Endodermal cell (in vitro differentiated cells): ENCODE results near the gene CCDC6. TPM values are rescaled to one million over a fixed set of nuclear protein-coding genes. Genes with fewer than 3 reads are reported as not detected.

ENCODE experiments used
- DNase-seq: peaks from one replicate; pipeline ENCODE4 v3.0.0-alpha.2; 2017
- H3K27ac ChIP-seq: 2 replicates; pipeline ENCODE4 v1.5.1; 2013; ENCODE audit warnings: mild to moderate bottlenecking, low read depth, low read length, moderate library complexity
- H3K27me3 ChIP-seq: 2 replicates; pipeline ENCODE4 v1.6.1; 2013; ENCODE audit warnings: mild to moderate bottlenecking, low read length, moderate library complexity; ENCODE audit not compliant: insufficient read depth, control insufficient read depth, poor library complexity, severe bottlenecking
- H3K36me3 ChIP-seq: 2 replicates; pipeline ENCODE4 v1.7.0; 2013; ENCODE audit warnings: mild to moderate bottlenecking, low read length, moderate library complexity; ENCODE audit not compliant: control insufficient read depth, insufficient read depth
- H3K4me1 ChIP-seq: one replicate; pipeline ENCODE4 v1.7.0; 2013; ENCODE audit warnings: low read length; ENCODE audit not compliant: control insufficient read depth, insufficient read depth
- H3K4me3 ChIP-seq: 2 replicates; pipeline ENCODE4 v1.5.1; 2013; ENCODE audit warnings: mild to moderate bottlenecking, low read length, moderate library complexity
- H3K9ac ChIP-seq: 2 replicates; pipeline ENCODE4 v1.6.1; 2013; ENCODE audit warnings: mild to moderate bottlenecking, low read length, moderate library complexity; ENCODE audit not compliant: poor library complexity, severe bottlenecking; ENCODE audit errors: extremely low read depth
- H3K9me3 ChIP-seq: 2 replicates; pipeline ENCODE4 v1.6.1; 2013; ENCODE audit warnings: mild to moderate bottlenecking, low read length, moderate library complexity; ENCODE audit not compliant: control insufficient read depth
- H3K27ac Mint-ChIP-seq: 2 replicates; pipeline ENCODE4 v1.8.0; 2020; ENCODE audit warnings: mixed read lengths
- H3K27me3 Mint-ChIP-seq: 2 replicates; pipeline ENCODE4 v1.8.0; 2021; ENCODE audit warnings: mild to moderate bottlenecking, mixed read lengths; ENCODE audit not compliant: insufficient read depth
- H3K36me3 Mint-ChIP-seq: 2 replicates; pipeline ENCODE4 v1.8.0; 2020; ENCODE audit warnings: low read depth, mixed read lengths
- H3K4me1 Mint-ChIP-seq: 2 replicates; pipeline ENCODE4 v1.8.0; 2020; ENCODE audit warnings: mixed read lengths
- H3K4me3 Mint-ChIP-seq: 2 replicates; pipeline ENCODE4 v1.8.0; 2020; ENCODE audit warnings: mild to moderate bottlenecking, moderate library complexity, mixed read lengths
- H3K9me3 Mint-ChIP-seq: 2 replicates; pipeline ENCODE4 v1.8.0; 2020; ENCODE audit warnings: mild to moderate bottlenecking, mixed read lengths
- CTCF ChIP-seq: fragments of 200-600 bp; sonication (generic); conservative IDR thresholded peaks from 2 replicates; pipeline ENCODE4 v1.5.0; 2021; ENCODE audit warnings: antibody characterized with exemption, mild to moderate bottlenecking
- WGBS, 2 experiments: methylation state at CpG; one replicate each; pipeline versions ENCODE4 v1.1.5 to v1.1.7; 2013; ENCODE audit warnings: missing lambda C conversion rate in 2 of 2, mixed read lengths in 1 of 2; ENCODE audit not compliant: insufficient coverage in 1 of 2, insufficient read length in 1 of 2; 5-methylcytosine and 5-hydroxymethylcytosine counted together
- total RNA-seq, 2 donors: library from RNA; stranded (reverse); fragmentation: NEBNext Ultra II Directional in 1 of 2; extraction: Animal tissue kit (Norgen Biotek cat#: 25700) in 1 of 2; gene quantifications; 2 replicates in 1 of 2; 3 replicates in 1 of 2; pipeline ENCODE4 v1.2.1, GENCODE V29; 2021

The CCDC6 gene
- total RNA-seq, 2 donors from 2014 or later: 29.3 to 30.4 TPM

GRCh38 chr10:59839576-59839975, 66.8 kb downstream of the CCDC6 start:
- no peaks in the 10 kb centered on the region for H3K27me3 ChIP-seq
- no peak overlapping the region for H3K27ac Mint-ChIP-seq
- TF ChIP-seq CTCF: no peak
- WGBS, 2 experiments: 96 to 98% methylated on average over 6 of the region's 6 CpGs
- peaks cover 20% of the 10 kb centered on the region for H3K4me1 ChIP-seq
- H3K9me3 ChIP-seq: no peaks in the 10 kb centered on the region
- no peak overlapping the region for H3K4me3 Mint-ChIP-seq
- H3K4me3 ChIP-seq: no peak overlapping the region
- no peak overlapping the region for H3K27ac ChIP-seq
- H3K9me3 Mint-ChIP-seq: no peaks in the 10 kb centered on the region
- H3K36me3 Mint-ChIP-seq: peaks cover 23% of the 10 kb centered on the region
- no peaks in the 10 kb centered on the region for H3K27me3 Mint-ChIP-seq
- no peak overlapping the region for H3K9ac ChIP-seq
- peaks cover 37% of the 10 kb centered on the region for H3K4me1 Mint-ChIP-seq
- DNase-seq: no peak
- peaks cover 7% of the 10 kb centered on the region for H3K36me3 ChIP-seq

GRCh38 chr10:59838085-59838789, 68.1 kb downstream of the CCDC6 start:
- no peak for TF ChIP-seq CTCF
- Mint-ChIP-seq H3K27ac (no peak overlapping the region), H3K4me3 (no peak overlapping the region), H3K36me3 (peaks cover 17% of the 10 kb centered on the region), H3K4me1 (peaks cover 30% of the 10 kb centered on the region), H3K9me3 (no peaks in the 10 kb centered on the region), H3K27me3 (no peaks in the 10 kb centered on the region)
- peaks cover 7% of the 10 kb centered on the region for H3K36me3 ChIP-seq
- no peak overlapping the region for H3K9ac ChIP-seq
- no peaks in the 10 kb centered on the region for H3K27me3 ChIP-seq
- no peak overlapping the region for H3K27ac ChIP-seq
- peaks cover 16% of the 10 kb centered on the region for H3K4me1 ChIP-seq
- DNase-seq: no peak
- no peak overlapping the region for H3K4me3 ChIP-seq
- WGBS, 2 experiments: 90 to 100% methylated on average over 1 to 2 of the region's 2 CpGs
- no peaks in the 10 kb centered on the region for H3K9me3 ChIP-seq

- Histone ChIP-seq H3K36me3 (peaks cover 20% of the 10 kb centered on the region), H3K9me3 (no peaks in the 10 kb centered on the region), H3K4me1 (peaks cover 9% of the 10 kb centered on the region), H3K9ac (no peak overlapping the region), H3K27ac (no peak overlapping the region), H3K27me3 (no peaks in the 10 kb centered on the region), H3K4me3 (no peak overlapping the region)
- Mint-ChIP-seq H3K9me3 (no peaks in the 10 kb centered on the region), H3K36me3 (peaks cover 3% of the 10 kb centered on the region), H3K27ac (no peak overlapping the region), H3K27me3 (no peaks in the 10 kb centered on the region), H3K4me3 (no peak overlapping the region), H3K4me1 (peaks cover 19% of the 10 kb centered on the region)
- no peak for TF ChIP-seq CTCF
- WGBS, 2 experiments: 97 to 100% methylated on average over 1 to 4 of the region's 4 CpGs
- no peak for DNase-seq
Observed at GRCh38 chr10:59833810-59834209, 72.5 kb downstream of the CCDC6 start.
